Adipocyte (in vitro differentiated cells): Measurements from ENCODE around the gene HOMER1.

ENCODE experiments used
- DNase-seq: peaks from one replicate; pipeline ENCODE4 v3.0.0-alpha.2; 2015; ENCODE audit warnings: low read depth
- H3K27me3 ChIP-seq: replicated peaks from 2 replicates; pipeline ENCODE4 v1.7.0; 2013; ENCODE audit warnings: mild to moderate bottlenecking, low read length, moderate library complexity; ENCODE audit not compliant: control insufficient read depth, insufficient read depth
- H3K36me3 ChIP-seq: 2 replicates; pipeline ENCODE4 v1.7.0; 2013; ENCODE audit warnings: low read length, mild to moderate bottlenecking, moderate library complexity; ENCODE audit not compliant: control insufficient read depth, insufficient read depth, severe bottlenecking
- H3K4me1 ChIP-seq: 2 replicates; pipeline ENCODE4 v1.7.0; 2013; ENCODE audit warnings: mild to moderate bottlenecking, low read length, moderate library complexity; ENCODE audit not compliant: control insufficient read depth, insufficient read depth
- H3K4me3 ChIP-seq: 2 replicates; pipeline ENCODE4 v1.7.0; 2013; ENCODE audit warnings: mild to moderate bottlenecking, low read length, moderate library complexity
- H3K9ac ChIP-seq: 2 replicates; pipeline ENCODE4 v1.7.0; 2013; ENCODE audit warnings: mild to moderate bottlenecking, low read length, moderate library complexity
- H3K9me3 ChIP-seq: 2 replicates; pipeline ENCODE4 v1.7.0; 2013; ENCODE audit warnings: mild to moderate bottlenecking, low read length, moderate library complexity; ENCODE audit not compliant: control insufficient read depth

Gene HOMER1

GRCh38 chr5:79505138-79505537 lies 8.8 kb downstream of the HOMER1 start:
- peaks cover 12% of the 10 kb centered on the region for H3K4me1 ChIP-seq
- no peaks in the 10 kb centered on the region for H3K27me3 ChIP-seq
- no peak for DNase-seq
- no peak overlapping the region for H3K9ac ChIP-seq
- no peaks in the 10 kb centered on the region for H3K36me3 ChIP-seq
- no peak overlapping the region for H3K4me3 ChIP-seq
- no peaks in the 10 kb centered on the region for H3K9me3 ChIP-seq

- H3K4me1 ChIP-seq, result peaks cover 6% of the 10 kb centered on the region
- no peaks in the 10 kb centered on the region for H3K9me3 ChIP-seq
- no peaks in the 10 kb centered on the region for H3K36me3 ChIP-seq
- H3K9ac ChIP-seq, result no peak overlapping the region
- no peaks in the 10 kb centered on the region for H3K27me3 ChIP-seq
- H3K4me3 ChIP-seq, result no peak overlapping the region
- DNase-seq, result no peak
These were observed 10.0 kb downstream of the HOMER1 start for GRCh38 chr5:79503794-79504495.

GRCh38 chr5:79499640-79500273 lies 14.2 kb downstream of the HOMER1 start:
- Histone ChIP-seq H3K4me3 (no peak overlapping the region), H3K27me3 (no peaks in the 10 kb centered on the region), H3K9me3 (no peaks in the 10 kb centered on the region), H3K4me1 (peaks cover 6% of the 10 kb centered on the region), H3K36me3 (no peaks in the 10 kb centered on the region), H3K9ac (no peak overlapping the region)
- peak; percentile 71 for DNase-seq

- Histone ChIP-seq H3K36me3 (no peaks in the 10 kb centered on the region), H3K27me3 (no peaks in the 10 kb centered on the region), H3K9ac (no peak overlapping the region), H3K4me3 (no peak overlapping the region), H3K4me1 (no peaks in the 10 kb centered on the region), H3K9me3 (no peaks in the 10 kb centered on the region)
- no peak for DNase-seq
These were observed 18.6 kb downstream of the HOMER1 start for GRCh38 chr5:79495311-79495710.

- H3K4me3 ChIP-seq, result no peak overlapping the region
- H3K4me1 ChIP-seq, result no peaks in the 10 kb centered on the region
- no peak for DNase-seq
- H3K9me3 ChIP-seq, result no peaks in the 10 kb centered on the region
- H3K27me3 ChIP-seq, result no peaks in the 10 kb centered on the region
- no peak overlapping the region for H3K9ac ChIP-seq
- H3K36me3 ChIP-seq, result no peaks in the 10 kb centered on the region
These were observed 20.2 kb downstream of the HOMER1 start for GRCh38 chr5:79493596-79494345.

GRCh38 chr5:79491690-79492317 lies 22.1 kb downstream of the HOMER1 start:
- H3K9ac ChIP-seq, result no peak overlapping the region

GRCh38 chr5:79490323-79490936 lies 23.5 kb downstream of the HOMER1 start:
- H3K36me3 ChIP-seq, result no peaks in the 10 kb centered on the region
- DNase-seq, result no peak

More at GRCh38 chr5:79491690-79492317, 22.1 kb downstream of the HOMER1 start:
- no peaks in the 10 kb centered on the region for H3K9me3 ChIP-seq
- H3K4me1 ChIP-seq, result no peaks in the 10 kb centered on the region
- no peaks in the 10 kb centered on the region for H3K36me3 ChIP-seq
- no peaks in the 10 kb centered on the region for H3K27me3 ChIP-seq
- H3K4me3 ChIP-seq, result no peak overlapping the region
- DNase-seq, result no peak

GRCh38 chr5:79489773-79490172 lies 24.2 kb downstream of the HOMER1 start:
- no peaks in the 10 kb centered on the region for H3K36me3 ChIP-seq
- H3K9ac ChIP-seq, result no peak overlapping the region
- no peaks in the 10 kb centered on the region for H3K27me3 ChIP-seq
- H3K9me3 ChIP-seq, result no peaks in the 10 kb centered on the region
- no peak overlapping the region for H3K4me3 ChIP-seq
- DNase-seq, result no peak
- no peaks in the 10 kb centered on the region for H3K4me1 ChIP-seq

More at GRCh38 chr5:79490323-79490936, 23.5 kb downstream of the HOMER1 start:
- no peak overlapping the region for H3K9ac ChIP-seq
- H3K4me3 ChIP-seq, result no peak overlapping the region
- no peaks in the 10 kb centered on the region for H3K27me3 ChIP-seq
- H3K9me3 ChIP-seq, result no peaks in the 10 kb centered on the region
- no peaks in the 10 kb centered on the region for H3K4me1 ChIP-seq

- Histone ChIP-seq H3K36me3 (no peaks in the 10 kb centered on the region), H3K4me3 (no peak overlapping the region), H3K4me1 (no peaks in the 10 kb centered on the region), H3K9me3 (peaks cover 3% of the 10 kb centered on the region), H3K27me3 (no peaks in the 10 kb centered on the region), H3K9ac (no peak overlapping the region)
- DNase-seq, result peak; percentile 62
These were observed 25.2 kb downstream of the HOMER1 start for GRCh38 chr5:79488775-79489174.

- Histone ChIP-seq H3K9ac (no peak overlapping the region), H3K27me3 (no peaks in the 10 kb centered on the region), H3K36me3 (no peaks in the 10 kb centered on the region), H3K4me3 (no peak overlapping the region), H3K9me3 (peaks cover 3% of the 10 kb centered on the region), H3K4me1 (no peaks in the 10 kb centered on the region)
- no peak for DNase-seq
These were observed 25.9 kb downstream of the HOMER1 start for GRCh38 chr5:79488058-79488457.

- H3K4me3 ChIP-seq, result no peak overlapping the region
- H3K4me1 ChIP-seq, result no peaks in the 10 kb centered on the region
- DNase-seq, result no peak
- H3K36me3 ChIP-seq, result no peaks in the 10 kb centered on the region
- no peak overlapping the region for H3K9ac ChIP-seq
- no peaks in the 10 kb centered on the region for H3K27me3 ChIP-seq
- H3K9me3 ChIP-seq, result peaks cover 3% of the 10 kb centered on the region
These were observed 26.7 kb downstream of the HOMER1 start for GRCh38 chr5:79487251-79487650.
